Measurements from ENCODE around the gene PHKA2. TPM values are rescaled to one million over a fixed set of nuclear protein-coding genes. Genes with fewer than 3 reads are reported as not detected.

PHKA2 gene
- total RNA-seq, 1 experiment from 2014 or later, result 43.0 TPM

- H3K36me3 ChIP-seq (ENCODE audit: control insufficient read depth, insufficient read depth, low read length), result no peaks in the 10 kb centered on the region
- no peaks in the 10 kb centered on the region for H3K36me3 Mint-ChIP-seq (ENCODE audit: insufficient read depth, unreplicated experiment)
- H3K27me3 ChIP-seq (replicated peaks; ENCODE audit: control insufficient read depth, insufficient read depth, low read length), result no peaks in the 10 kb centered on the region
- no peak overlapping the region for H3K27ac Mint-ChIP-seq (ENCODE audit: unreplicated experiment)
- CTCF ChIA-PET, result no interaction called here
- BruUV-seq (replicated peaks), result no TSS peak
- peak in 1 of 2 experiments; percentile 29 for TF ChIP-seq CTCF (IDR thresholded peaks at IDR 0.05; ENCODE audit: insufficient read depth in 1 of 2, low read depth in 1 of 2, low read length in 1 of 2, severe bottlenecking in 1 of 2, unreplicated experiment in 1 of 2)
- no peak for DNase-seq
- intact Hi-C loops (cut with micrococcal nuclease; ENCODE audit: unreplicated experiment), result no loop called here
- POLR2A ChIA-PET, result no interaction called here
- H3K9me3 Mint-ChIP-seq (ENCODE audit: unreplicated experiment), result no peaks in the 10 kb centered on the region
- no peaks in the 10 kb centered on the region for H3K4me1 ChIP-seq
- no peaks in the 10 kb centered on the region for H3K27me3 Mint-ChIP-seq (ENCODE audit: insufficient read depth, unreplicated experiment)
- H3K4me3 Mint-ChIP-seq (ENCODE audit: unreplicated experiment), result no peak overlapping the region
- H3K9me3 ChIP-seq, result no peaks in the 10 kb centered on the region
- no peaks in the 10 kb centered on the region for H3K4me1 Mint-ChIP-seq (ENCODE audit: low read depth, unreplicated experiment)
- no peak overlapping the region for H3K4me3 ChIP-seq (ENCODE audit: low read depth, low read length)
Measured at GRCh38 chrX:19005909-19006308, 22.0 kb upstream of the PHKA2 start.

GRCh38 chrX:19003756-19004155, 19.8 kb upstream of the PHKA2 start:
- ChIA-PET CTCF (no interaction called here), POLR2A (no interaction called here)
- no peak overlapping the region for H3K27ac Mint-ChIP-seq (ENCODE audit: unreplicated experiment)
- BruUV-seq (replicated peaks), result no TSS peak
- no peaks in the 10 kb centered on the region for H3K27me3 ChIP-seq (replicated peaks; ENCODE audit: control insufficient read depth, insufficient read depth, low read length)
- no peak for DNase-seq
- no peaks in the 10 kb centered on the region for H3K36me3 ChIP-seq (ENCODE audit: control insufficient read depth, insufficient read depth, low read length)
- H3K4me3 Mint-ChIP-seq (ENCODE audit: unreplicated experiment), result no peak overlapping the region
- no peaks in the 10 kb centered on the region for H3K4me1 Mint-ChIP-seq (ENCODE audit: low read depth, unreplicated experiment)
- H3K9me3 ChIP-seq, result no peaks in the 10 kb centered on the region
- no peaks in the 10 kb centered on the region for H3K36me3 Mint-ChIP-seq (ENCODE audit: insufficient read depth, unreplicated experiment)
- H3K9me3 Mint-ChIP-seq (ENCODE audit: unreplicated experiment), result no peaks in the 10 kb centered on the region
- H3K27me3 Mint-ChIP-seq (ENCODE audit: insufficient read depth, unreplicated experiment), result no peaks in the 10 kb centered on the region
- no peak for TF ChIP-seq CTCF (IDR thresholded peaks at IDR 0.05; ENCODE audit: insufficient read depth in 1 of 2, low read depth in 1 of 2, low read length in 1 of 2, severe bottlenecking in 1 of 2, unreplicated experiment in 1 of 2)
- intact Hi-C loops (cut with micrococcal nuclease; ENCODE audit: unreplicated experiment), result no loop called here
- H3K4me3 ChIP-seq (ENCODE audit: low read depth, low read length), result no peak overlapping the region
- no peaks in the 10 kb centered on the region for H3K4me1 ChIP-seq

- Histone ChIP-seq H3K27me3 (replicated peaks; ENCODE audit: control insufficient read depth, insufficient read depth, low read length) (no peaks in the 10 kb centered on the region), H3K9me3 (no peaks in the 10 kb centered on the region), H3K36me3 (ENCODE audit: control insufficient read depth, insufficient read depth, low read length) (no peaks in the 10 kb centered on the region), H3K4me1 (peaks cover 8% of the 10 kb centered on the region), H3K4me3 (ENCODE audit: low read depth, low read length) (no peak overlapping the region)
- TF ChIP-seq CTCF (IDR thresholded peaks at IDR 0.05; ENCODE audit: insufficient read depth in 1 of 2, low read depth in 1 of 2, low read length in 1 of 2, severe bottlenecking in 1 of 2, unreplicated experiment in 1 of 2), result no peak
- H3K36me3 Mint-ChIP-seq (ENCODE audit: insufficient read depth, unreplicated experiment), result no peaks in the 10 kb centered on the region
- H3K9me3 Mint-ChIP-seq (ENCODE audit: unreplicated experiment), result no peaks in the 10 kb centered on the region
- ChIA-PET CTCF (no interaction called here), POLR2A (no interaction called here)
- intact Hi-C loops (cut with micrococcal nuclease; ENCODE audit: unreplicated experiment), result no loop called here
- H3K27ac Mint-ChIP-seq (ENCODE audit: unreplicated experiment), result no peak overlapping the region
- H3K4me3 Mint-ChIP-seq (ENCODE audit: unreplicated experiment), result no peak overlapping the region
- no peak for DNase-seq
- BruUV-seq (replicated peaks), result no TSS peak
- peaks cover 7% of the 10 kb centered on the region for H3K4me1 Mint-ChIP-seq (ENCODE audit: low read depth, unreplicated experiment)
- H3K27me3 Mint-ChIP-seq (ENCODE audit: insufficient read depth, unreplicated experiment), result no peaks in the 10 kb centered on the region
Measured at GRCh38 chrX:18998653-18999052, 14.7 kb upstream of the PHKA2 start.
